Duodenal mucosa (tissue), 2 donors: ENCODE data around the gene ATP5PB.

Experiments
- H3K27ac ChIP-seq: one replicate; pipeline ENCODE4 v1.7.0; 2013; ENCODE audit warnings: low read depth, low read length
- H3K27me3 ChIP-seq, 2 donors: one replicate each; pipeline ENCODE4 v1.7.0; 2013; ENCODE audit warnings: low read length in 2 of 2, control low read depth in 1 of 2; ENCODE audit not compliant: insufficient read depth in 2 of 2, control insufficient read depth in 1 of 2
- H3K36me3 ChIP-seq, 2 donors: one replicate each; pipeline ENCODE4 v1.7.0; 2013; ENCODE audit warnings: low read length in 2 of 2, control low read depth in 1 of 2; ENCODE audit not compliant: insufficient read depth in 2 of 2, control insufficient read depth in 1 of 2
- H3K4me1 ChIP-seq, 2 donors: one replicate each; pipeline ENCODE4 v1.7.0; 2013; ENCODE audit warnings: low read length in 2 of 2, control low read depth in 1 of 2; ENCODE audit not compliant: insufficient read depth in 2 of 2, control insufficient read depth in 1 of 2
- H3K4me3 ChIP-seq, 2 donors: one replicate each; pipeline ENCODE4 v1.7.0; 2013; ENCODE audit warnings: low read length in 2 of 2, low read depth in 1 of 2
- H3K9ac ChIP-seq, 2 donors: one replicate each; pipeline ENCODE4 v1.7.0; 2013; ENCODE audit warnings: low read length in 2 of 2, low read depth in 1 of 2
- H3K9me3 ChIP-seq, 2 donors: one replicate each; pipeline ENCODE4 v1.7.0; 2013; ENCODE audit warnings: low read length in 2 of 2, control low read depth in 1 of 2; ENCODE audit not compliant: control insufficient read depth in 1 of 2

Gene ATP5PB

GRCh38 chr1:111474106-111474505 lies 24.8 kb downstream of the ATP5PB start:
- no peak overlapping the region for H3K4me3 ChIP-seq
- H3K27me3 ChIP-seq, result no peaks in the 10 kb centered on the region
- H3K9me3 ChIP-seq, result no peaks in the 10 kb centered on the region
- H3K4me1 ChIP-seq, result peaks cover 6 to 12% of the 10 kb centered on the region in 2 donors
- peak overlapping the region; percentile 2 to 31 for H3K9ac ChIP-seq
- H3K27ac ChIP-seq, result no peak overlapping the region
- H3K36me3 ChIP-seq, result peaks cover 0 to 9% of the 10 kb centered on the region in 2 donors

- Histone ChIP-seq H3K27ac (no peak overlapping the region), H3K9ac (peak overlapping the region; percentile 2 to 31), H3K4me3 (no peak overlapping the region), H3K27me3 (no peaks in the 10 kb centered on the region), H3K4me1 (peaks cover 6 to 12% of the 10 kb centered on the region in 2 donors), H3K9me3 (no peaks in the 10 kb centered on the region), H3K36me3 (peaks cover 0 to 6% of the 10 kb centered on the region in 2 donors)
These were observed 25.3 kb downstream of the ATP5PB start for GRCh38 chr1:111474521-111474920.

GRCh38 chr1:111475701-111476100 lies 26.4 kb downstream of the ATP5PB start:
- H3K27me3 ChIP-seq, result no peaks in the 10 kb centered on the region
- H3K4me1 ChIP-seq, result peaks cover 6 to 11% of the 10 kb centered on the region in 2 donors
- no peaks in the 10 kb centered on the region for H3K9me3 ChIP-seq
- H3K27ac ChIP-seq, result no peak overlapping the region
- no peak overlapping the region for H3K9ac ChIP-seq
- no peak overlapping the region for H3K4me3 ChIP-seq
- H3K36me3 ChIP-seq, result no peaks in the 10 kb centered on the region

GRCh38 chr1:111476214-111476613 lies 26.9 kb downstream of the ATP5PB start:
- H3K4me3 ChIP-seq, result no peak overlapping the region
- H3K36me3 ChIP-seq, result no peaks in the 10 kb centered on the region
- H3K27ac ChIP-seq, result no peak overlapping the region
- no peaks in the 10 kb centered on the region for H3K9me3 ChIP-seq
- H3K9ac ChIP-seq, result no peak overlapping the region
- H3K27me3 ChIP-seq, result no peaks in the 10 kb centered on the region
- peaks cover 6 to 8% of the 10 kb centered on the region in 2 donors for H3K4me1 ChIP-seq

GRCh38 chr1:111476761-111477309 lies 27.6 kb downstream of the ATP5PB start:
- Histone ChIP-seq H3K27me3 (no peaks in the 10 kb centered on the region), H3K4me1 (peaks cover 6 to 8% of the 10 kb centered on the region in 2 donors), H3K27ac (no peak overlapping the region), H3K4me3 (no peak overlapping the region), H3K36me3 (no peaks in the 10 kb centered on the region), H3K9ac (no peak overlapping the region), H3K9me3 (no peaks in the 10 kb centered on the region)

- Histone ChIP-seq H3K9me3 (no peaks in the 10 kb centered on the region), H3K9ac (no peak overlapping the region), H3K27me3 (no peaks in the 10 kb centered on the region), H3K36me3 (no peaks in the 10 kb centered on the region), H3K4me1 (peaks cover 6 to 8% of the 10 kb centered on the region in 2 donors), H3K4me3 (no peak overlapping the region), H3K27ac (no peak overlapping the region)
These were observed 31.4 kb downstream of the ATP5PB start for GRCh38 chr1:111480674-111481073.

- Histone ChIP-seq H3K9ac (no peak overlapping the region), H3K4me3 (no peak overlapping the region), H3K27me3 (no peaks in the 10 kb centered on the region), H3K27ac (no peak overlapping the region), H3K4me1 (peaks cover 6% of the 10 kb centered on the region in 2 donors), H3K36me3 (no peaks in the 10 kb centered on the region), H3K9me3 (no peaks in the 10 kb centered on the region)
These were observed 32.3 kb downstream of the ATP5PB start for GRCh38 chr1:111481387-111482221.

- H3K27ac ChIP-seq, result no peak overlapping the region
- H3K4me1 ChIP-seq, result no peaks in the 10 kb centered on the region
These were observed 33.9 kb downstream of the ATP5PB start for GRCh38 chr1:111483166-111483565.

DNA sequence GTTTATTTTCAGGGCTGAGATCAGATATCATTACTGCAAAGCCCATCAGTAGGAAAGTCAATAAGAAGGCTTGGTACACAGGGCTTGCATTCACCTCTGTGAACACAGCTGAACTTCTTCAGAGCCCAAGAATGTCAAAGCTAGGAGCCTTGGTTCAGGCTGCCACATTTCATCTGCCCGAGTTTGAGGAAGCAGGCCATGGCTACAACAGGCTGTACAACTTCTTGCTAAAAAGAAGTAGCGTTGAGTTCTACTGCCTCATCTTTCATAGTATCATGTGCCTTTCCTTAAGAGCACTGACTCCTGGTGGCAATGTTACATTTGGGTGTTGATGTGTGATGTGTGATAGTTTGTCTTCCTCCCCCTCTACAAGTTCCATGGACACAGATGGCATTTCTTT lies 34.6 kb downstream of the ATP5PB start:
- H3K9me3 ChIP-seq, result no peaks in the 10 kb centered on the region
- H3K27me3 ChIP-seq, result no peaks in the 10 kb centered on the region
- no peak overlapping the region for H3K9ac ChIP-seq
- no peaks in the 10 kb centered on the region for H3K4me1 ChIP-seq
- H3K4me3 ChIP-seq, result no peak overlapping the region
- H3K36me3 ChIP-seq, result no peaks in the 10 kb centered on the region
- H3K27ac ChIP-seq, result no peak overlapping the region

More at GRCh38 chr1:111483166-111483565, 33.9 kb downstream of the ATP5PB start:
- Histone ChIP-seq H3K4me3 (no peak overlapping the region), H3K9me3 (no peaks in the 10 kb centered on the region), H3K27me3 (no peaks in the 10 kb centered on the region), H3K9ac (no peak overlapping the region), H3K36me3 (no peaks in the 10 kb centered on the region)

DNA sequence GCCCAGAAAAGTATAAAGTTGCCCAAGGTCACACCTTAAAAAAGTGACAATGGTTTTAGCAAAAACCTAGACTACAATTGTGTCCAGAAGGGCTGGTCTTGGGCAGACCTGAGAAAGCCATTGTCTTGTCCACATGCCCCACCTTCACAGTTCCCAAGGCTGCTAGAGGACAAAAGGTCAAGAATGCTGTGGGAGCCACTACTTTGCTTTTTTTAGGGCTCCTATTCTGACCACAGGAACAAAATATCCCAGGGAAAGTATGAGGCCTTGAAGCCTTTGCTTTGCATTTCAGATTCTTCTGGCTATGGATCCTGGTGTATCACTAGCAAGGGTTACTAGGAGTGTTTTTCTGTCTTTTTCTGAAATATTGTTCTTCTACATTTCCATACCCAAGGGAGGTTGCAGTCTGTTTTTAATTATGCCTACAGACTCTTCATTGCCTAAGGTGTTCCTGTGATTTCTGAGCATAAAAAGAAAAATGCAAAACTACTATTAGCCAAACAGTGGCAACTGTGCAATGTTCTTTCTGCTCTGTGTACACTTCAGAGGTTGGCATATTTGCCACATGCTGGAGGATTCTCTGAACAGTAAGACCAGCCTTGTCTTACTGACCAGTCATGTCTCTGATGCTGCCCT lies 35.2 kb downstream of the ATP5PB start:
- H3K9me3 ChIP-seq, result no peaks in the 10 kb centered on the region
- no peaks in the 10 kb centered on the region for H3K4me1 ChIP-seq
- no peak overlapping the region for H3K9ac ChIP-seq
- H3K27me3 ChIP-seq, result no peaks in the 10 kb centered on the region
- no peak overlapping the region for H3K27ac ChIP-seq
- no peaks in the 10 kb centered on the region for H3K36me3 ChIP-seq
- no peak overlapping the region for H3K4me3 ChIP-seq
